Effector memory CD8-positive, alpha-beta T cell (primary cell): ENCODE measurements around the gene PTPRD.
"Not testable (repeated sequence)": the region's sequence is repeated elsewhere in the genome, so short reads cannot be mapped to it uniquely, and the experiment has no call there.

Experiments used
- ATAC-seq: fragments of 150-1000 bp; cut with Tn5 transposase; replicated peaks from 2 replicates; pipeline ENCODE4 v1.10.0; 2021; ENCODE audit warnings: mild to moderate bottlenecking, moderate library complexity
- DNase-seq, 3 experiments: peaks; one replicate each; pipeline ENCODE4 v3.0.0; 2021
- H3K27ac Mint-ChIP-seq, 2 donors: one replicate each; pipeline ENCODE4 v1.8.0; 2022; ENCODE audit warnings: mild to moderate bottlenecking in 2 of 2, mixed read lengths in 2 of 2, moderate library complexity in 2 of 2
- H3K27me3 Mint-ChIP-seq, 2 donors: one replicate each; pipeline ENCODE4 v1.8.0; 2022; ENCODE audit warnings: mixed read lengths in 2 of 2
- H3K36me3 Mint-ChIP-seq: one replicate; pipeline ENCODE4 v1.8.0; 2022; ENCODE audit warnings: mild to moderate bottlenecking, moderate library complexity, mixed read lengths; ENCODE audit not compliant: insufficient read depth
- H3K4me1 Mint-ChIP-seq, 2 donors: one replicate each; pipeline ENCODE4 v1.8.0; 2022; ENCODE audit warnings: low read depth in 2 of 2, mixed read lengths in 2 of 2
- H3K4me3 Mint-ChIP-seq, 2 donors: one replicate each; pipeline ENCODE4 v1.8.0; 2022; ENCODE audit warnings: mild to moderate bottlenecking in 2 of 2, mixed read lengths in 2 of 2, moderate library complexity in 2 of 2
- H3K9me3 Mint-ChIP-seq, 2 donors: one replicate each; pipeline ENCODE4 v1.8.0; 2022; ENCODE audit warnings: mixed read lengths in 2 of 2

Gene PTPRD

DNA sequence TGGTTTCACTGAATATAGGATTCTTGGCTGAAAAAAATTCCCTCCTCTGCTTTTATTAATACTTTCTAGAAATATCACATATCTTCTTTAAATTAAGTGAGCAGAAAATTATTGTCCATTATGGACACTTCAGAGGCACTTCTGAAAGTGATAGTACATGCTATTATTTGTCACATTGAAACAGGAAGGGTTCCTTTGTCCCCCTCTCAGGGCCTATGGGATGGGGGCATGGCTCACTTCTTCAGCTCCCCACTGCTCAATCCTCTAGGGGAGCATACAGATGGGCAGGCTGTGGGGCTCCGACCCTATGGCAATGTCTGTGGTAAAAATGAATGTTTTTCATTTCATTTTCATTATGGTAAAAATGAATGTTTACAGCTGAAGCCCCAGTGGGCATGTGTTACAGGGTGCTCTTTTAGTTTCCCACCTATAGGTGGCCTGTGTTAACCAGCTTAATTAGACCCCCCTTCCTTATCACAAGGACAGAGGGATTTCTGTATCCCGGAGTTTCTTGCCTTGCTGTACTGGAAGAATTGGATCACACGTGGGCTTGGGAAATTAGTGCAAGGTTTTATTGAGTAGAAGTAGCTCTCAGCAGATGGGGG, 1225.2 kb downstream of the PTPRD start:
- Mint-ChIP-seq H3K36me3 (no peaks in the 10 kb centered on the region), H3K4me1 (no peaks in the 10 kb centered on the region), H3K27me3 (no peaks in the 10 kb centered on the region), H3K4me3 (no peak overlapping the region), H3K9me3 (peaks cover 6 to 9% of the 10 kb centered on the region in 2 donors), H3K27ac (no peak overlapping the region)
- no peak for DNase-seq
- ATAC-seq = no peak

DNA sequence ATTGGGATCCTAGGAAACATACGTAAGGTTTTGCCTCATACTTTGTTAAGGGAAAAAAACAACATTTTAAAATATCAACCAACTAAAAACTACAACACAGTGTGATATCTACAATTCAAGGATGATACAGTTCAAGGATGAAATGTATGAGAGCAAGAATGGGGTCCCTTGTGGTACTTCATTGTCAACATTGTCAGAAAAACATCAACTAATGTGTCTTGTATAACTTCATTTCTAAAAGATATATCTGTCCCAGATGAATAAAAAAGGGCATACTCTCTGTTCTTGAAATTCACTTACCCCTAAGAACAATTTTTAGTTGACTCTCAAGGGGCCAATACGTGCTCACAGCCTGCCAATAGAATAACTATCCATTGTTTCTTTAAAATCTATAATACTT, 1250.5 kb downstream of the PTPRD start:
- DNase-seq (no peak), ATAC-seq (no peak)
- H3K9me3 Mint-ChIP-seq = peaks cover 5 to 10% of the 10 kb centered on the region in 2 donors
- H3K4me1 Mint-ChIP-seq = no peaks in the 10 kb centered on the region
- H3K27me3 Mint-ChIP-seq = no peaks in the 10 kb centered on the region
- H3K36me3 Mint-ChIP-seq = no peaks in the 10 kb centered on the region
- H3K27ac Mint-ChIP-seq = no peak overlapping the region
- no peak overlapping the region for H3K4me3 Mint-ChIP-seq

DNA sequence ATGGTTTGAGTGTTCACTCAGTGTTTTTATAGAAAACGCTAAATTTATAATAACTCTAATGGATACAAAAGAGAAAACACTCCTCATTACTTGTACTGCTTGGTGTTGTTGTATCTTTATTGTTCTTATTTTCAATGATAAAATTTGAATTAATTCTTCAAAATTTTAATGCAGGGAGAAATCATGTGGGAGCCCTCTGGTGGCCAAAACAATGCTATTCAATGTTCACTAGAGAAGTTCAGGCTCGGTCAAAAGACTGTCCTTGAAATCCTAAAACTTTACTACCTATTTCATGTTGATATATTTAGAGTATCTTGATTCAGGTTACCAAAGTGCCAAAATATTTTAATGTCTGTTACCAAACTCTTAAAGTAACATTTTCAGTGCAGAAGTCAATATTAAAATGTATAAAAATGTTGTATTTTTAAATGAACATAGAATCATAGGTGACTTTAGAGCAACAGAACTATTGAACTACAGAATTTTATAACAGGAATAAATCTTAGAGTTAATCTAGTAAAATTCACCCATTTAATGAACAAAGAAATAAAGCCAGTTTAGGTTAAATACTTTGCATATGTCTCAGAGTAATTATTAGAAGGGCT, 1259.8 kb downstream of the PTPRD start:
- H3K36me3 Mint-ChIP-seq = no peaks in the 10 kb centered on the region
- no peak overlapping the region for H3K27ac Mint-ChIP-seq
- no peaks in the 10 kb centered on the region for H3K27me3 Mint-ChIP-seq
- no peak overlapping the region for H3K4me3 Mint-ChIP-seq
- H3K9me3 Mint-ChIP-seq = no peaks in the 10 kb centered on the region
- ATAC-seq = no peak
- H3K4me1 Mint-ChIP-seq = no peaks in the 10 kb centered on the region
- no peak for DNase-seq

DNA sequence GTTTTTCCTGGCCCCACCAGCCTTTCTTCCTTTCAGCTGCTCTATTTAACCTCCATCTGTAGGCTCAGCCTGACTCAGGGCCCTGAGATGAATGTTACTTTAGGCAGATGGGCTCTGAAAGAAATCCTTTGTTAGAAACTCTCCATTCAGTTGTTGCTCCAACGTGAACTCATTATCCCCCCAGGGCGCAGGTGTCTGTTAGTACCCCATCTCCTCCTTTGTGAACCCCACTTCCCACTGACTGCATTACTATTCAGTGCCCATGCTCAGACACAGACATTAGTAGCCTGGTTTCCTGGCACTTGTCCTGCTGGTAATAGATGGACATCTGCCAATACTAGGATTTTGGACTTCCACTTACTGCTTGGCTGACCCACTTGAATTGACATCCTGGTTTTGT, 1271.6 kb downstream of the PTPRD start:
- DNase-seq = no peak
- H3K9me3 Mint-ChIP-seq = peaks cover 0 to 2% of the 10 kb centered on the region in 2 donors
- no peaks in the 10 kb centered on the region for H3K36me3 Mint-ChIP-seq
- no peak overlapping the region for H3K27ac Mint-ChIP-seq
- no peaks in the 10 kb centered on the region for H3K4me1 Mint-ChIP-seq
- no peak overlapping the region for H3K4me3 Mint-ChIP-seq
- H3K27me3 Mint-ChIP-seq = no peaks in the 10 kb centered on the region
- ATAC-seq = no peak

DNA sequence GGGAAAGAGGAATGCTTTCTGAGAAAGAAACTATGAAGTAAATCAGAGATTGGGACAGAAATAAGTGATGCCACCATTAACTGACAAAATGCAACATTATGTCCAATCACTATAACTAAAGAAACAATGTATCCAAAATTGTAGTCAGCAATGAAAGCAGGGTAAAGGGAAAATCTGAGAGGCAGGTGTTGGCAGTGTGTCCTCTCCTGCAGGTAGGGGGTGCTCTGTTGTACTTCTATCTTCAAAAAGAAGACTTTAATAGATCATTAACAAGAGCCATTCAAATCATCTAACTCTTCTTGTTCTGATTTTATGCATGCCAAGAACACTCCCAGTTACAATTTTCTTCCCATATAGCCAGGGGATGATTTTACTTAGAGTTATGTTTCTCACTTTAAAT, 1275.7 kb downstream of the PTPRD start:
- H3K36me3 Mint-ChIP-seq = no peaks in the 10 kb centered on the region
- peaks cover 7 to 9% of the 10 kb centered on the region in 2 donors for H3K9me3 Mint-ChIP-seq
- DNase-seq (no peak), ATAC-seq (no peak)
- H3K4me3 Mint-ChIP-seq = no peak overlapping the region
- H3K27ac Mint-ChIP-seq = no peak overlapping the region
- no peaks in the 10 kb centered on the region for H3K4me1 Mint-ChIP-seq
- no peaks in the 10 kb centered on the region for H3K27me3 Mint-ChIP-seq

DNA sequence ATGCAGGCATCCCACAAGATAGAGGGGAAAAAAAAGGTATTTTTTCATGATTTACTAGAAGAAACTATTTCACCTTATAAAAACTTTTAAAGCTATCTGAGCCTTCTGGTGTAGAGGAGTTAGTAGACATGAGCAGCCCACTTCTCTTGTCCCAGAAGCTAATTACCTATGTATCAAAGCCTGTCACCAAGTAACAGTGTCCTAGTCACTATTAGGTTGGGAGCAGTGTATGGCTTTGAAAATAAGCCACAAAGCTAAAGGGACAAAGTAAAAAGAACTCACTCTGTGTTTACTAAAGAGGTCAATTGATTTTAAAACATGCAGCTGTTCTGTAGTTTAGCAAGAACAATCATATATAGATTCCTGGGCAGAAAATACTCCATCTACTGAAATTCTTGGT, 1286.1 kb downstream of the PTPRD start:
- H3K27ac Mint-ChIP-seq = no peak overlapping the region
- no peaks in the 10 kb centered on the region for H3K4me1 Mint-ChIP-seq
- ATAC-seq (no peak), DNase-seq (no peak)
- no peaks in the 10 kb centered on the region for H3K27me3 Mint-ChIP-seq
- H3K9me3 Mint-ChIP-seq = peaks cover 0 to 3% of the 10 kb centered on the region in 2 donors
- no peaks in the 10 kb centered on the region for H3K36me3 Mint-ChIP-seq
- H3K4me3 Mint-ChIP-seq = no peak overlapping the region

DNA sequence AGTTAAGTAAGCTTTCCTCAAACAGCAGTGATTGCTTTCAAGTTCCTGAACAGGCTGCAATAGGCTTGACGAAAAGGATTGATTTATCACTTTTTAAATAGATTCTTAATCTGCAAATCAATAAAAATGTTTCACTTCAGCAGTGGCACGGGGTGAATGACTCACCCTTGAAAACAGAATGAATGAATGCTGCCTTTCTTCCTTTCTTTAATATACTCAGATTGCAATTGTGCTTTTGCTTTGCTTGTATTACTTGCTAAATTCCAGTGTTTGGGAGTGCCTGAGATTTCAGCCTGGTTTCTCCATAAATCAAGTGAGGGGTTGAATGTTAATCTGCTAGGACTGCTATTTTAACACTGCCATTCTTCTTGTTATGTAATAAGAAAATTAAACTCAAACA, 1293.8 kb downstream of the PTPRD start:
- Mint-ChIP-seq H3K9me3 (peaks cover 7 to 21% of the 10 kb centered on the region in 2 donors), H3K4me1 (no peaks in the 10 kb centered on the region), H3K36me3 (peaks cover 2% of the 10 kb centered on the region), H3K27me3 (no peaks in the 10 kb centered on the region), H3K27ac (no peak overlapping the region), H3K4me3 (no peak overlapping the region)
- ATAC-seq (no peak), DNase-seq (no peak)

DNA sequence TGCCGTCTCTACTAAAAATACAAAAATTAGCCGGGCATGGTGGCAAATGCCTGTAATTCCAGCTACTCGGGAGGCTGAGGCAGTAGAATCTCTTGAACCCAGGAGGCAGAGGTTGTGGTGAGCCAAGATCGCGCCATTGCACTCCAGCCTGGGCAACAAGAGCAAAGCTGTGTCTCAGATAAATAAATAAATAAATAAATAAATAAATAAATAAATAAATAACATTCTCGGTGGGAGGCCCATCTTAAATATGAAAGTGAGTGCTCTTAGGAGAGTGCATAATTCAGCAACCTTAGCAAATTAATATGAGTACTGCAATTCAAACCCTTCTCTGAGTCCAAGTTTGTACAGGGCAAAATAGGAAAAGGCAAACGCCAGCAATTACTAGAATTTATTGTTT, 1302.1 kb downstream of the PTPRD start:
- H3K27me3 Mint-ChIP-seq, H3K36me3 Mint-ChIP-seq, H3K27ac Mint-ChIP-seq, ATAC-seq, H3K4me1 Mint-ChIP-seq, DNase-seq, H3K4me3 Mint-ChIP-seq: not testable (repeated sequence)
- H3K9me3 Mint-ChIP-seq = peaks cover 7 to 12% of the 10 kb centered on the region in 2 donors

DNA sequence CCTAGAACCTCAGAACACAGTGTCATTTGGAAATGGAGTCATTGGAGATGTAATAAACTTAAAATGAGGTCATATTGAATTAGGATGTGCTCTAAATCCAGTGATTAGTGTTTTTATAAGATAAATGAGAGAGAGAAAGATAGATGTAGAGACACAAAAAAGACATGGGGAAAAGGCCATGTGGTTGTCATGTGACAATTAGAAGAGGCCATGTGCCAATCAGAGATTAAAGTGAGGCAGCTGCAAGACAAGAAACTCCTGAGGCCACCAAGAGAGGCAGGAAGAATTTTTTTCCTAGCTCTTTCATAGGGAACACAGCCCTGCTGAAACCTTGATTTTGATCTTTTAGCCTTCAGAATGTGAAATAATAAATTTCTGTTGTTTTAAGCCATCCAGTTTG, 1307.2 kb downstream of the PTPRD start:
- Mint-ChIP-seq H3K9me3 (peaks cover 7 to 12% of the 10 kb centered on the region in 2 donors), H3K36me3 (no peaks in the 10 kb centered on the region)

DNA sequence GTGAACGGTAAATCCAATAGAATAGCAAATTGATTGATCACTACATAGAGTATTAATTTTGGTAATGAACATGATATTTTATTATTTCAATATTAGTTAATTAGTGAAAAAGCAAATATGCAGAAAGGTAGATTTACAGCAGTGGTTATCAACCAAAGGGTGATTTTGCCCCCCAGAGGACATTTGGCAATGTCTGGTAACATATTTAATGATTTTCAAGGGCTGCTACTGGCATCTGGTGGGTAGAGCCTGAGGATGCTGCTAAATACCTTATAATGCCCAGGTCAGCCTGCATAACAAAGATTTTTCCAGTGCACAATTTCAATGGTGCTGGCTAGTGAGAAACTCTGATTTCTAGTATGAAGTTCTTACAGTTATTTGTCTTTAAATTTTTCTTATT, 1313.7 kb downstream of the PTPRD start:
- H3K27ac Mint-ChIP-seq = no peak overlapping the region
- no peaks in the 10 kb centered on the region for H3K27me3 Mint-ChIP-seq
- no peaks in the 10 kb centered on the region for H3K9me3 Mint-ChIP-seq
- no peaks in the 10 kb centered on the region for H3K4me1 Mint-ChIP-seq
- ATAC-seq (no peak), DNase-seq (no peak)
- H3K36me3 Mint-ChIP-seq = no peaks in the 10 kb centered on the region
- no peak overlapping the region for H3K4me3 Mint-ChIP-seq

More for the DNA sequence above, 1307.2 kb downstream of the PTPRD start:
- no peak for ATAC-seq
- Mint-ChIP-seq H3K4me3 (no peak overlapping the region), H3K27me3 (no peaks in the 10 kb centered on the region), H3K27ac (no peak overlapping the region), H3K4me1 (no peaks in the 10 kb centered on the region)
- no peak for DNase-seq

DNA sequence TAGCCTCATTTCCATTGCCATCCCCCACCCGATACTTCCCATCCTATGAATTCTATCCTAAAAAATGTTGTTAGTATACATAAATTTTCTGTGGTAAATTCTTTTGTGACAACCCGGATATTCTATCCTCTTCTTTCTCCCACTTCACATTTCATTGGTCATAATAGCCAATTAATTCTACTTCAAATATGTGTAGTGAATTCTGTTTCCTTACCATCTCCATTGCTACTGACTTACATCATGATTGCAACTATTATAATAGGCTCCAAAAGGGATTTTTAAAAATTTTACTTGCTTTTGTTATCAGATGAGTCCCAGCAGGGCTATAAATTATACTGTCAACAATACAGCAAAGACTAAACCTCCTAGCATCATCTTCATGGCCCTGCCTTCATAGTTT, 1326.8 kb downstream of the PTPRD start:
- no peaks in the 10 kb centered on the region for H3K36me3 Mint-ChIP-seq
- DNase-seq (no peak), ATAC-seq (no peak)
- peaks cover 12 to 22% of the 10 kb centered on the region in 2 donors for H3K9me3 Mint-ChIP-seq
- no peak overlapping the region for H3K4me3 Mint-ChIP-seq
- H3K4me1 Mint-ChIP-seq = no peaks in the 10 kb centered on the region
- H3K27me3 Mint-ChIP-seq = no peaks in the 10 kb centered on the region
- H3K27ac Mint-ChIP-seq = no peak overlapping the region

DNA sequence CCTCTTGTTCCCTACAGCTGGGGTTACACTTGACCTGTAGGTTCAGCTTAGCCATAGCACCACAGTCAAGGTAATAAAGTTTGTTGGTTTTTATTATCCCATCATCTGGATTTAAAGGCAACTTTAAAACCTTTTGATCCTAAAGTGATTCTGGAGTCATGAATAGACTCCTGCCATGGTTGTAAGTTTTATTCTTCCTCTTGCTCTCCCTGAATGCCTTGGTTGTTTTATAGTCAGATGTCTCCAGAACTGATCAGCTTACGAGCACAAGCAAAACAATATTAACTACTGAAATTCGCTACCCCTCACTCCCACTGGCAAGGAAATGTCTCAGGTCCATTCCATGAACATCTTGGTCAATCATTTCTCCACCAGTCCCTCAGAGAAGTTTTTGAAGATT, 1328.6 kb downstream of the PTPRD start:
- no peak overlapping the region for H3K4me3 Mint-ChIP-seq
- no peaks in the 10 kb centered on the region for H3K36me3 Mint-ChIP-seq
- H3K4me1 Mint-ChIP-seq = no peaks in the 10 kb centered on the region
- ATAC-seq = no peak
- DNase-seq = no peak
- H3K9me3 Mint-ChIP-seq = peaks cover 12 to 22% of the 10 kb centered on the region in 2 donors
- no peaks in the 10 kb centered on the region for H3K27me3 Mint-ChIP-seq
- no peak overlapping the region for H3K27ac Mint-ChIP-seq

DNA sequence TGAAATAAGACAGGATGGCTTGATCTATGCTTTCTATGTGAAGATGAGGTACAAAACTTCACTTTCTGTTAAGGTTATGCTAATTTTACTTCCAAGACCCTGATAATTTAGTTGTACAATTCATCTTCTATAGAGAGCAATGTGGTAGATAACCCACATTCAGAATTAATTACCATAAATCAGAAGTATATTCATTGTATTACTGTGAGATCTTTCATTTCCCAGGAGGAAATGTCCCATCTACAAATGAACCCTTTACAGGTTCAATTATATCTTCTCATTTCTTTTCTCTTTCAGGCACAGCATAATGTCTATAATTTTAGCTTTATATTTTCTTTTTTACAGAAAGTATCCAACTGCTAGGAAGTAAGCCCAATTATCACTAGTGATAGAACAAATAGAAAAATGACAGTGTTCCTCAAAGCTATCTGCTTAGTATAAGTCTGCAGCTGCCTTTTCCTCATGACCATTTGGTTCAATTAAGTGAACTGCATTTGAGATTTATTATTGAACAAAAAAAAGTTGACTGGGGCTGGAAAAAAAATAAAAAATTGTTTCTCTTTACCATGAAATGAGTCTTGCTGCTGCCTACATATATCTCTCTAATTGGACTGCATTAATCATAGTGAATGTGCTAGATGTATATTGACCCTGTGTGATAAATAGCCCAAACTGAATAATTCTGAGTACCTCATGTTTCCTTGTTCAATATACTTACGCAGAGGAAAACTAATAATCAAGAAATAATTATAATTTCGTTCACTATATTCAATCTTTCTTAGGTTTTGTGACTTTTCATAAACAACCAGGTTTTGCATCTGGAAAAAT, 1329.4 kb downstream of the PTPRD start:
- ATAC-seq (no peak), DNase-seq (no peak)
- Mint-ChIP-seq H3K36me3 (no peaks in the 10 kb centered on the region), H3K4me1 (no peaks in the 10 kb centered on the region), H3K27me3 (no peaks in the 10 kb centered on the region), H3K27ac (no peak overlapping the region), H3K9me3 (peaks cover 12 to 22% of the 10 kb centered on the region in 2 donors), H3K4me3 (no peak overlapping the region)

DNA sequence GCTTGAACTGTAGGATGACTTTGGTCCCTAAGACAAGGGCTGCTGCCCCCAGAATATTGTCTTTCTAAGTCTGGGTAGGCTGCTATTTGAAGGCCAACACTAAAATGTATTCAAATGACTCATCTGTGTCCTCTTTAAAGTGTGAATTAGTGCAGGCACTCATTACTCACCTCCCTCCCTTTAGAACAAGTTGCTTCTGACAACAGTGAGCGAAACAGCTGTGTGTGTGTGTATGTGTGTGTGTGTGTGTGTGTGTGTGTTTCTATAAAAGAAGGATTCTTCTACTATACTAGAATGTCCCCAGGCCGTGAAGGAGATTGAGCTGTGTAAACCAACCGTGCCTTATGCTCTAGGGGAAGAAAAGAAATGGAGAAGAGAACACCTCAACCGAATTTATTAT, 1337.2 kb downstream of the PTPRD start:
- H3K9me3 Mint-ChIP-seq = peaks cover 5 to 7% of the 10 kb centered on the region in 2 donors
- H3K36me3 Mint-ChIP-seq = no peaks in the 10 kb centered on the region
- no peak overlapping the region for H3K27ac Mint-ChIP-seq
- no peak overlapping the region for H3K4me3 Mint-ChIP-seq
- DNase-seq (no peak), ATAC-seq (no peak)
- H3K27me3 Mint-ChIP-seq = no peaks in the 10 kb centered on the region
- H3K4me1 Mint-ChIP-seq = no peaks in the 10 kb centered on the region
